OCI-LY1 (cell line): ENCODE measurements around the gene FTSJ3.

Source experiments
- CTCF ChIP-seq: fragments of 200-600 bp; sonication (generic), shearing (Covaris generic); IDR thresholded peaks from 2 replicates; pipeline ENCODE4 v1.5.1; 2017; ENCODE audit warnings: mild to moderate bottlenecking, antibody characterized with exemption, low read length, moderate library complexity, mixed read lengths
- EZH2 ChIP-seq: fragments of 200-600 bp; sonication (generic), shearing (Covaris generic); IDR thresholded peaks from 2 replicates; pipeline ENCODE4 v1.8.0; 2017; ENCODE audit warnings: borderline replicate concordance, mixed run types, mild to moderate bottlenecking, antibody characterized with exemption, low read length, moderate library complexity, mixed read lengths

- TF ChIP-seq CTCF (no peak), EZH2 (no peak)
These were observed 11.3 kb downstream of the FTSJ3 start for GRCh38 chr17:63816123-63816522.
